Cortex of kidney (tissue), 1 donor: ENCODE measurements around the gene B3GALNT1.

Source experiments
- DNase-seq: peaks from one replicate; lab custom pipeline; 2025; lab: John Stamatoyannopoulos, UW

B3GALNT1 gene, protein sequence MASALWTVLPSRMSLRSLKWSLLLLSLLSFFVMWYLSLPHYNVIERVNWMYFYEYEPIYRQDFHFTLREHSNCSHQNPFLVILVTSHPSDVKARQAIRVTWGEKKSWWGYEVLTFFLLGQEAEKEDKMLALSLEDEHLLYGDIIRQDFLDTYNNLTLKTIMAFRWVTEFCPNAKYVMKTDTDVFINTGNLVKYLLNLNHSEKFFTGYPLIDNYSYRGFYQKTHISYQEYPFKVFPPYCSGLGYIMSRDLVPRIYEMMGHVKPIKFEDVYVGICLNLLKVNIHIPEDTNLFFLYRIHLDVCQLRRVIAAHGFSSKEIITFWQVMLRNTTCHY

DNA sequence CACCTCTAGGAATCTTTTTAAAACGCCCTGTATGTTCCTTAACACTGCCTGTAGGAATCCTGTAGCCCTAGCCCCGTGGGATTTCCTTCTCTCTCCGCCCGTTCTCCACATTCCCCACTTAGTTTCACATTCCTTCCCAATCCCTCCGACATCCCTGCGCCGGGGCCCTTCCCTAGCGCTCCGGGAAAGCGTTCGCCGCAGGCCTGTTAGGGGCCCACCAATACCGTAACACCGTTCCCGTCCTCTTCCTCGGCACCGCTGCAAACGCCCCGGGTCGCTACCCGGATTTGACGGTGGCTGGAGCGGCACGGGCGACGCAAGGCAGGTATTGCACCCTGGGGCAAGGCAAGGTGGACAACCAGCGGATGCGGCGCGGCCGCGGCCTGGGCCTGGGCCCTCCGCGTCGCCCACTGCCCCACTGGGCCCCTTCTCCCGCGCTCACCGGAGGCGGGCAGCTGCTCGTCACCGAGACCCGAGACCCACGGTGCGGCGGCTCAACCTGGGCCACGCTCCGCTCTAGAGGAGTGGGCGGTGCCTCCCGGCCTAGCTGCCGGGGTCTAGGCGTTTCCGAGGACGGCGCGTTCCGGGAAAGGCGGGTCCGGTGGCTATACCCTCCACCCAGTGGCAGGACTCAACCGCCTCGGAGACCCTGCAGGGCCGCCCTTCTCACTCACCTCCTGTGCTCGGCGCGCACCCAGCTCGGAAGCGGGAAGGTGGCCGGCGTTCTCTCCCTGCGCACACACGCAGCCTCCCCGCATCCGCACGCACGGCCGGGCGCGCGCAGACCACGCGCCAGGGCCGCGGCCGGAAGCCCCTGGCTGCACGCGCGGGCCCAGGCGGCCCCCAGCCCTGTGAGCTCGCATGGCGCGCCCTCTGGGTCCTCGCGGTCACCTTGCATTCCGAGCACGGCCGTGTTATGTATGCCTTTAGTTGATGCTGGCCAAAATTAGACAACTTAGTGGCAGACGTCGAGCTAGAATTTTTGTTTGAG is at the start of gene B3GALNT1:
Gene B3GALNT1 (minus strand): TSS at position 789 of the 991 bp plus-strand sequence. CDS start 18,595 bp downstream, outside the sequence.
- DNase-seq = no peak

DNA sequence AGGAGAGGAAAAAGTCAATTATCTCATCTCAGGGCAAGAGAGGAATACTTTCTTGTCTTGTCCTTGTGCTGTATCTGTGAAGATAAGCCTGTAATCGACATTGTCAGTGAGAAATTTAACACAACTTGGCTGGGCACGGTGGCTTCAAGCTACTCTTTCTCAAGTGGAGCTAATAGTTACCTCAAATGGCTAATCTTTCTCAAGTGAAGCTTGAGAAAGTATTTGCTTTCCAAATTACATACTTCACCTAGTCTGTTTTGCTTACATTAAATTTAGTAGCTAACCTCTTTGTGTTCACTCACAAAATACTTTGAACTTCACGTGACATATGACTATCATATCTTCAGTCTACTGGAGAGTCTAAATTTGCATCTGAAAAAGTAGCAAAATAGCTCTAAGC is 48.3 kb upstream of the B3GALNT1 start:
- no peak for DNase-seq

DNA sequence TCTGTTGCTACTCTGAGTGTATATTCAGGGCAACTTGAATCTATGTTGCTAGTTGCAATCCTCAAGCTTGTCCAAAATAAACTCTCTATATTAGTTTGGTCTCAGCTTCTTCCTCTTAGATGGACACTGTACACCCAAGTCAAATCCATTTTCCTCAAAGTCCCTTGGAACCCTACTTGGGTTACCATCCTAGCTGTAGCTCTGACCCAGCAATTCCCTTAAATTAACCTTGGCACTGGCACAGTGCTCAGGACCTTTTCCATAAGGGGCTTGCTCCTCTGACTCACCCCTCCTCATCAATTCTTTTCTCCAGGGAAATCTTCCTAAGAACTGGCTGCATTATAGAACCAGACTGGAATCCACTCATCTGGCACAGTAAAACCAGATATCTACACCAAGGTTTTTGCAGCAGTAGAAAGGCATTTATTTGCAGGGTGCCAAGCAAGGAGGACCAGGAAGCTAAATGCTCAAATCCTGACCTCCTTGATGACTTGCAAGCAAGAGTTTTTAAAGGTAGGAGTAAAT is 44.9 kb upstream of the B3GALNT1 start:
- DNase-seq = no peak

DNA sequence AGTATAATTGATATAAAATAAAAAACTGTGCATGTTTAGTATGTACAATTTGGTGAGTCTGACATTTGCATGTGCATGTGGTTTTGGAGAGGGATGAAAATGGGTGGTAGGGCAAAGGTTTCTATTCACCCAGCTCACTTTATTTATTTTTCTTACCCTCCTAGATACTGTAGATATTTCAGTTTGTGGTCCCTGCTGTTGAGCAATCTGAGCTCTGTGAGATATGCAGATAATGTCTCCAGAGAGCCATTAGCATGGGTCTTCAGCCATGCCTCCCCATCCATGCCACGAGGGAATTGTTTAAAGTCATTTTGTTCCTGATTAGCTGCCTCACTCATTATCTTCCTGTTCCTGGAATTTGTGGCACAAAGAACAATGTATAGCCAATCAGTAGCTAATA is 44.4 kb upstream of the B3GALNT1 start:
- DNase-seq = no peak

DNA sequence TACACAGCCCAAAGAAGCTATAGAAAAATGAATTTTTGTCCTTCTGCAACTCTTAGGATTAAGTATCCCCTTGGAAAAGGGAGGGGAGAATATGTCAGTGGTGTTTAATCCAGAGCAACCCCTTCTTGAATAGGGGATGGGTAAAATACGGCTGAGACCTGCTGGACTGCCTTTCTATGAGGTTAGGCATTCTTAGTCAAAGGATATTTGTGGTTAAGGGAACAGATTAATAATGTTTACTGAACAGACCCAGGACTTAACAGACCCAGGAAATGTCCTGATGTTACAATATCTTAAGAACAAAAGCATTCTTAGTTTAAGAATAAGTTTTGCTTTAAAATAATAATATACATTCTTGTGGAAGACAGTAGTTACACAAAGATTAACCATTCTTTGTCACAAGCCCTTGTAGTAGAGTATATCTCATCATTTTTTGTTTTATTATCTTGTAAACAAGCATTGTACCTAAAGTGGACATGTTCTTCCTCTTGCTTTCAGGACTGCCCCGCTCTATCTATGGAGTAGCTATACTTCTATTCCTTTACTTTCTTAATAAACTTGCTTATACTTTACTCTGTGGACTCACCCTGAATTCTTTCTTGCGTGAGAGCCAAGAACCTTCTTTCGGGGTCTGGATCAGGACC is 43.8 kb upstream of the B3GALNT1 start:
- DNase-seq = no peak

DNA sequence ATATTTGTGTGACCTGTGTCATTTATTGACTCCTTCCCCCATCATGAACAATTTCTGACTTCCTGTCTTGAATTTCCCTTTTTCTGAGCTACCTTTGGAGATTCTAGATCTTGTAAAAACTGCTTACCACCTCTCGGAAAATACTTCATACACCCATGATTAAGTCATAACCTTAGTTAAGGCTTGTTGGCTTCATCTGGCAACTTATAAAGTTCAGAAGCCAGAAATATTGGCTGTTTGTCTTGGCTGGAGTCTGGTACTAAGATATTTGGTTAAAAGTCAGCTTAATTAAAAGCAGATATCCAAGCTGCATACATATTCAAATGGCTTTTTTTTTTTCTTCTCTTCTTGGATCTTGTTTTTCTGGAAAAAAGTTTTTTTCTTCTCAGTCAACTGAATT is 37.3 kb upstream of the B3GALNT1 start:
- no peak for DNase-seq

DNA sequence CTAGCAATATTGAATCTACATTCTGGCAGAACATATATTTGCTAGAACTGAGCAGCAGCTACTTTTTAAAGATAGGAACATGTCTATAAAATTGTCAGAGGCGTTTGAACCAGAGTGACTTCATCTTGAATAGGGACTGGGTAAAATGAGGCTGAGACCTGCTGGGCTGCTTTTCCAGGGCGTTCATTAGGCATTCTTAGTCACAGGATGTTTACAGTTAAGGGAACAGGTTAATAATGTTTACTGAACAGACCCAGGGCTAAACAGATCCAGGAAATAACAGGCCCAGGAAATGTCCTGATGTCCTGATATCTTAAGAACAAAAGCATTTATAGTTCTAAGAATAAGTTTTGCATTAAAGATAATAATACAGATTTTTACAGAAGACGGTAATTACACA is 34.5 kb upstream of the B3GALNT1 start:
- no peak for DNase-seq

DNA sequence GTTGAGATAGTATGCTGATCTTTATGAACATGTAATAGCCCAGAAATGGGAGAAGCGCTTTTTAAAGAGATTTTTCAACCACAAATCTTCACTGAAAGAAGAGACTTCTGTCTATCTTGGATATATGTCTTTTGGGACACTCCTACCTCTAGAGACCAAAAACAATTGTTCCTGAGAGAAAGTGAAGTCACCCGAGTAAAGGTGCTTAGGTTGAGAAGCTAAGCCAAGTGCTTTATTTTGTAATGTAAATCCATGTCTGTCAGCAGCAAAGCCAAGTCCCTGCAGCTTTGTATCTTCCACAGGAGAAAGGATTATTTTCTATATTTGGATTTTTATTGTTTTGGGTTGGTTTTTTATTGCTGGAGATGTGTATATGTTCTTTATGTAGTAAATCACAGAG is 32.1 kb upstream of the B3GALNT1 start:
- no peak for DNase-seq

DNA sequence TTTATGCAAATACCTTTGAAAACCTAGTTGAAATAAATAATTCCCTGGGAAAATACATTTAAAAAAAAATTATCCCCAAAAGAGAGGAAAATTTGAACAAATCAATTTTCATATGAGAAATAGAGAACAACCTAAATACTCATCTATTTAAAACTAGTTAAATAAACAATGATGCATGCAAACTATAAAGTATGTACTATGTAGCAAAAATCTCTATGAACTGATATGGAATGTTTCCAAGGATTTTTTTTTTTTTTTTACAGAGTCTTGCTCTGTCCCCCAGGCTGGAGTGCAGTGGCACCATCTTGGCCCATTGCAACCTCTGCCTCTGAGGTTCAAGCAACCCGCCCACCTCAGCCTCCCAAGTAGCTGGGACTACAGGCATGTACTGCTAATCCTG is 27.2 kb upstream of the B3GALNT1 start:
- no peak for DNase-seq

DNA sequence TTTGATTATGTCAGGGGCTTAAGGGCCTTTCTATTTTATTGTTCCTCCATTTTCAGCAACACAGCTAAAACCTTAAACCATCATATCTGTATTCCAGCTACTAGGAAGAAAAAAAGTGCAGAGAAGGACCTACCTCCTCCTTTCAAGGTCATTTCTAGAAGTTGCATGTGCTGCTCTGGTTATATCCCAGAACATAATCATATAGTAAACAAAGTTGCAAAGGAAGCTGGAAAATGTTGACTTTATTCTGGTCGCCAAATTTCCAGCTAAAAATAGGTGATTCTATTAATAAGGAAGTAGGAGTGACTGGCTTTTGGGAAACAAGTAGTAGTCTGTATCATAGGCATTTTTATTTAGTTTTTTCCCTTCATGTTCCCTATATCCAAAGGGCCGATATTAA is 21.3 kb upstream of the B3GALNT1 start:
- no peak for DNase-seq

DNA sequence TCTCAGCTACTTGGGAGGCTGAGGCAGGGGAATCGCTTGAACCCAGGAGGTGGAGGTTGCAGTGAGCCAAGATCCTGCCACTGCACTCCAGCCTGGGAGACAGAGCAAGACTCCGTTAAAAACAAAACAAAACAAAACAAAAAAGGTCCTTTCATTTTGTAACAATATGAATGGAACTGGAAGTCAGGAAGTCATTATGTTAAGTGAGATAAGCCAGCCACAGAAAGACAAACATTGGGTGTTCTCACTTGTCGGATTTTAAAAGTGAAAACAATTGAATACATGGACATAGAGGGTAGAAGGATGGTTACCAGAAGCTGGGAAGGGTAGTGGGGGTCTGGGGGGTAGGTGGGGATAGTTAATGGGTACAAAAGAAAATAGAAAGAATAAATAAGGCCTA is 12.5 kb upstream of the B3GALNT1 start:
- DNase-seq = no peak

DNA sequence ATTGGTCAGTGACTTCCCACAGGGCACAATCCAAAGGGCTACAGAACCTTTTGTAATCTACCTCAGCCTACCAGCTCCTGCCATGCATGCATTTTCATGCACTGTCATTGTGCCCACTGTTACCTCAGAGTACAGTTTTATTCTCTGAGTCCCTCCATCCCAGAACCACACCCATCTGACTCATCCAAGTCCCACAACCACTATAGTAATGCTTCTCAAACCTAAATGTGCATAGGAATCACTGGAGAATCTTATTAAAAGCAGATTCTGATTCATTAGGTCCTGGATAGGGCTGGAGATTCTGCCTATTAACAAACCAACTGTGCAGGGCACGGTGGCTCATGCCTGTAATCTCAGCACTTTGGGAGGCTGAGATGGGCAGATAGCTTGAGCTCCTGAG is 3.7 kb upstream of the B3GALNT1 start:
- DNase-seq = no peak

DNA sequence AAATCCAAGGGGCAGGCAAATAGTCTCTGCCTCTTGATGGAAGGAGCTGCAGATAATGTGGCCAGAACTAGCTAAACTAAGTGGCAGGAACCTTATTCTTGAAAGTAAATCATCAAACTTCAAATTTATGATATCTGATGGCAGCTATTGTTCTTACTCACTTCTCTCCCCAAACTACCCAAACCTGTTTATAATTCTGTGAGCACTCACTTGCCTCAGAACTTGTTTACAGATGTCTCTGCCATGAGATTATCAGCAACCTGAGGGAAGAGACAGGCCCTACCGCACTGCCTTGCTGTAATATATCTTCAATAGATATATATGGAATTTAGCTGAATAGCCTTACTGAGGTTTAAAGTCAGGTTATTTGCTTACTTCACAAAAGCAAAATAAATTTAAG is 2.2 kb upstream of the B3GALNT1 start:
- no peak for DNase-seq

DNA sequence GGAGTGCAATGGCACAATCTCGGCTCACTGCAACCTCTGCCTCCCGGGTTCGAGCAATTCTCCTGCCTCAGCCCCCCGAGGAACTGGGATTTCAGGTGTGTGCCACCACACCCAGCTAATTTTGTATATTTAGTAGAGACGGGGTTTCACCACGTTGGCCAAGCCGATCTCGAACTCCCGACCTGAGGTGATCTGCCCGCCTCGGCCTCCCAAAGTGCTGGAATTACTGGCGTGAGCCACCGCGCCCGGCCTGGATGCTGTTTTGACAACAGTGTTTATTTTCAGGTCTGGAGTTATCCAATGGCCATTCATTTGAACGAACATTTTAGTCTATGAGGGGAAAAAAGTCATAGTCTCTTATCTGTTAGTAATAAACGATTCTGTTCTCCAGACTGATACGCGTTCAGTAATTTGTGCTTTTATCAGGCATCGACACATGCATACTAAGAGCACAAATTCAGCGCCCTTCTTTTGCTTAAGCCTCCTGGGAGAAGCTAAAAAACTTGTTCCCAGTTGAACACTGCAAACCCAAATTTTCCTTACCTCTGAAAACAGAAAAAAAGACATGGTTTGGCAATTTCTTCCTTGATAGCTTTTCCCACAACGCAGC is 1.3 kb downstream of the B3GALNT1 start:
- no peak for DNase-seq

DNA sequence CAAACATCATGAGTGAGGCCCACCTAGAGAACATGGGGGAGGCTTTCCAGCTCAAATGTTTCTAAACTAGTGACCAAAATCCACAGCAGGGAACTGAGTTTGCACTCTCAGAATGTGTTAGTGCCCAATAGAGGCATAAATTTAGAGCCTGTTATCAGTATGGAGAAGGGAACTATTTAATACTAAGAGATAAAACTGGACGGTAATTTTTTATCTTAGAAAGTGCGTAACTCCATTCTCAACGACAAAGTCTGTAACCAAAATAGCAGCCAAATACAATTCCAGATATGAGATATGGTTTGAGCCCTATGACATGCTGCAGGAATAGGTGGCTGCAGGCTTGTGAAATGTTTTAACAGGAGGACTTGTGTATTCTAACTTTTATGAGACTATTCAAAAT is 3.5 kb downstream of the B3GALNT1 start:
- DNase-seq = no peak

DNA sequence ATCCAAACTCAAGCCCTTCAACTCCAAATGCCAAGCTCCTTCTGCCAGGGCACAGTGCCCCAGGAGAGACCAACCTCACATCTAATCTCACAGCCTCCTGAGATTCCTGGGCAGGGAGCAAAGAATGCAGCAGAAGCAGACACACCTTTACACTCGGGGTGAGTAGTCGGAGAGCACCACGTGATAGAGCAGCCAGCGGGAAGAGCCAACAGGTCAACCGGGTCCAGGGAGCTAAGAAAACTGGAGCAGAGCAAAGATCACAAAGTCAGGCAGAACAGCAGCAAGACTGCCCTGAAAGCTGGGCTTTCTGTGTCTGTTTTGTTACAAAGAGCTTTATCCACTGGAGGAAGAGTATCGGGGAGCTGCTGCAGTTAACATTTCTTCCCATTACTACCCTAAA is 4.2 kb downstream of the B3GALNT1 start:
- no peak for DNase-seq

DNA sequence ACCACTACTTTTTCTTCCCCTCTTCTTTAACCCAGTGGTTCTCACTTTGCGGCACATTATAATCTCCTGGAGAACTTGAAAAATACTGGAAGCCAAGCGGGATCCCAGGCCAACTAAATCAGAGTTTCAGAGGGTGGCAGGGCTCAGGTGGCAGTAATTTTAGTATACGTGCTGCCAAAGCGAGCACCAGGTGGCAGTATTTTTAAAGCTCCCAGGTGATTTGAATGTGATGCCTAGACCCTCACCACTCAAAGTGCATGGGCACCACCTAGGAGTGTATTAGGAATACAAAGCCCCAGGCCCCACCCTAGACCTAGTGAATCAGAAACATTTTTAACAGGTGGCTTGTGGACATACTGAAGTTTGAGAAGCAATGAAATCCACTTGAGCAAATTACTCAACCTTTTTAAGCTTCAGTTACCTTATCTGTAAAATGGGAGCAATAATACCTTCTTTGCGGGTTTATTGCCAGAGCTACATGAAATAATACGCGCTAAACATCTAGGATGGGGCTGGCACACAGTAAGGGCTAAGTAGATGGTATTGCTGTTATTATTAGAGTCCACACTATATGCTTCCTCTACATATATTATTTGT is 8.3 kb downstream of the B3GALNT1 start:
- DNase-seq = no peak

DNA sequence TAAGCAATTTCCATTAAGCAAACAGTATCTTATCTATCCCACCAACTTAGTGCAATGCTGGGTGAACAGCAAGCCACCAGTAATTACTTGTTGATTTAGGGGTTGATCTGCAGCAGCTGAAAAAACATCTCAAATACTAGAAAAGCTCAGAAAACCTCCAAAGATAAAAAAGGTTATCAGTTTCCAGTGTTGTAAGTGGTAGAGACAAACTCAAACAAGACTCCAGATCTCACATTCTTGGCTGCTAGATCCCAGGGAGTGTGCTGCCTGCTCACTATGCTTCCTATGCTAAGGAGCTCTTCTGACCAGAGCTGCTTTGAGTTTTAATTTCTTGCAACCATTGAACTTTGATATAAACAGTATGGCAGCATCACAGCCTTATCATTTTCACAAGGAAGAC is 11.3 kb downstream of the B3GALNT1 start:
- DNase-seq = no peak

DNA sequence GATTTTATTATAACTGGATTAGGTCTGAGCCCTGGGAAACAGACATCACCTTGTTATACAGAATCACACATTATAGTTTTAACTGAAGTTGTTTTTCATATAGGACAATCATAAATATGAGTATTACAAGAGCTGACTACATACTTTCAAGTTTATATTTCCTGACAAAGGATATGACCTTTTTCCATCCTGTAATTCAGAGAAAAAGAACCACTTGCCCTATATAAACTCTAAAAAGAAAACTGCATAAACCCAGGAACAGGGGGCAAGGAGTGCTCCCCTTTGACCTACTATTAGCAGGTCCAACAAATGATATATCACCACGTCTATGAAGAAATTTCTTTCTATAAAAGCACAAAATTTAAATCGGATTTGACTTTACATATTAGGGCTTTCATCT is 20.9 kb downstream of the B3GALNT1 start:
- no peak for DNase-seq

DNA sequence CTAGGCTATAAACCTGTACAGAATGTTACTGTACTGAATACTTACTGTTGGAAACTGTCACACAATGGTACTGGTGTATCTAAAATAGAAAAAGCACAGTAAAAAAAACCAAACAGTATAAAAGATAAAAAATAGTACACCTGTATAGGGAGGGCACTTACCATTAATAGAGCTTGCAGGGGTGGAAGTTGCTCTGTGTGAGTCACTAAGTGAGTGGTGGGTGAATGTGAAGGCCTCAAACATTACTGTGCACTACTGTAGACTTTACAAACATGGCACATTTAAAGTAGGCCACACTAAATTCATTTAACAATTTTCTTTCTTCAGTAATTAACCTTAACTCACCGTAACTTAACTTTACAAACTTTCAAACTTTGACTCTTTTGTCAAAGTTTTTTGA is 22.0 kb downstream of the B3GALNT1 start:
- DNase-seq = no peak

DNA sequence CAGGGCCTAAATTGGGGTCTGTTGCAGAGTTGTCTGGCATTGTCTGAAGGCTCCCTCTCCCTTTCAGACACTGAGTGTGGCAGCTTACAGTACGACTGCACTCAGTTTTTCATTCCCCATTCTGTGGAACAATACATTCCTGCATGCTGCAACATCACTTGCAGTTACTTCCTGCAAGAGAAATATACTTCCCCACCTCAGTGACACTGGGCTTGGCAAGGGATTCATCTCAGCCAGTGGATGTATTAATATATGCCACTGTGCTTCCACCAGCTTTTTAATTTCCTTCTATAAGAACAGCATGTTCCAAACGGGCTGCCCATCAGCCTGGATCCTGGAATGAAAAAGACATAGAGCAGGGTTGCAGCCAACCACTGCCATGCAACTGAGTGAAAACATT is 23.1 kb downstream of the B3GALNT1 start:
- DNase-seq = no peak

DNA sequence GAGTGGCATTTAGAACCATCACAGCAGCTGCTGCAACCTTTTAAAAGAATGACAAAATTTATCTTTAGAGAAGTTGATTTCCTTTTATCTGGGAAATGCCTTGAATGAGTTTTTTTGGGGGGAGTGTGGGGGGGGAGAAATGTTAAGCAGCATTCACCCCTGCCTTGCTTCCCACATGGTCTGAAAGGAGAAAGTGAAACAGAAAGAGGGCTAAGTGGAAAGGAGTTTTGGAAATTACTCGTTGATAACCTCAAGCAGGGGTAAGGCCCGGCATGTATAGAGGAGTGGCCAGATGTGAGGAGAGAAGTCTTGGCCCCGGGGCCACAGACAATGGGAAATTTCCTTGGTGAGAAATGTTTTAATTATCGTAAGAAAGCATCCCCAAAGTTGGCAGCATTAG is 23.5 kb downstream of the B3GALNT1 start:
- DNase-seq = no peak
